Hepatocyte (in vitro differentiated cells): ENCODE measurements around the gene DDC. TPM values are rescaled to one million over a fixed set of nuclear protein-coding genes. Genes with fewer than 3 reads are reported as not detected.

ENCODE experiments used
- DNase-seq: peaks from one replicate; pipeline ENCODE4 v3.0.0-alpha.2; 2016; ENCODE audit warnings: low spot score
- H2AFZ ChIP-seq: fragments of 200-600 bp; sonication (generic); 2 replicates; pipeline ENCODE4 v1.6.0; 2016; ENCODE audit warnings: antibody characterized with exemption, mild to moderate bottlenecking
- H3K27ac ChIP-seq: fragments of 200-600 bp; sonication (generic); 2 replicates; pipeline ENCODE4 v1.5.1; 2016; ENCODE audit warnings: mild to moderate bottlenecking
- H3K27me3 ChIP-seq: fragments of 200-600 bp; sonication (generic); 2 replicates; pipeline ENCODE4 v1.6.1; 2016
- H3K36me3 ChIP-seq: fragments of 200-600 bp; sonication (generic); replicated peaks from 2 replicates; pipeline ENCODE4 v1.5.1; 2016; ENCODE audit warnings: low read depth; ENCODE audit not compliant: insufficient read depth
- H3K4me1 ChIP-seq: fragments of 200-600 bp; sonication (generic); 2 replicates; pipeline ENCODE4 v1.5.1; 2016; ENCODE audit warnings: mild to moderate bottlenecking, moderate library complexity; ENCODE audit not compliant: insufficient read depth
- H3K4me2 ChIP-seq: fragments of 200-600 bp; sonication (generic); 2 replicates; pipeline ENCODE4 v1.6.0; 2016
- H3K4me3 ChIP-seq: fragments of 200-600 bp; sonication (generic); 2 replicates; pipeline ENCODE4 v1.5.1; 2016; ENCODE audit warnings: mild to moderate bottlenecking
- H3K79me2 ChIP-seq: fragments of 200-600 bp; sonication (generic); 2 replicates; pipeline ENCODE4 v1.6.0; 2017; ENCODE audit warnings: mild to moderate bottlenecking
- H3K9me2 ChIP-seq: fragments of 200-600 bp; sonication (generic); replicated peaks from 2 replicates; pipeline ENCODE4 v1.6.0; 2017; ENCODE audit warnings: mild to moderate bottlenecking; ENCODE audit not compliant: insufficient read depth
- H3K9me3 ChIP-seq: fragments of 200-600 bp; sonication (generic); 2 replicates; pipeline ENCODE4 v1.5.1; 2016; ENCODE audit warnings: low read depth, mild to moderate bottlenecking
- H4K20me1 ChIP-seq: fragments of 200-600 bp; sonication (generic); 2 replicates; pipeline ENCODE4 v1.6.0; 2016; ENCODE audit warnings: mild to moderate bottlenecking; ENCODE audit not compliant: insufficient read depth, poor library complexity, severe bottlenecking
- CTCF ChIP-seq: fragments of 200-600 bp; sonication (generic); IDR thresholded peaks from 2 replicates; pipeline ENCODE4 v1.5.1; 2016; ENCODE audit warnings: antibody characterized with exemption, mild to moderate bottlenecking; ENCODE audit not compliant: poor library complexity
- EZH2 ChIP-seq: fragments of 200-600 bp; sonication (generic); IDR thresholded peaks from 2 replicates; pipeline ENCODE4 v1.6.1; 2016; ENCODE audit warnings: antibody characterized with exemption, mild to moderate bottlenecking, borderline replicate concordance
- EZH2phosphoT487 ChIP-seq: fragments of 200-600 bp; sonication (generic); IDR thresholded peaks from one replicate; pipeline ENCODE4 v1.6.1; 2018; ENCODE audit warnings: antibody characterized with exemption, mild to moderate bottlenecking, low read depth, moderate library complexity; ENCODE audit not compliant: unreplicated experiment, severe bottlenecking
- WGBS: methylation state at CpG from one replicate; pipeline ENCODE4 v1.1.6; 2016; ENCODE audit warnings: low lambda C conversion rate; ENCODE audit errors: missing lambda C conversion rate; 5-methylcytosine and 5-hydroxymethylcytosine counted together
- polyA plus RNA-seq: library from polyadenylated mRNA; unstranded; fragments of >200 nt; fragmentation: Nextera tagmentation; extraction: Ambion mirVana; gene quantifications from 2 replicates; pipeline ENCODE4 v1.2.1, GENCODE V29; 2016
- total RNA-seq: library from RNA; depleted of rRNA; stranded (reverse); fragments of >200 nt; gene quantifications from 2 replicates; pipeline ENCODE4 v1.2.3, GENCODE V29; 2014

DDC gene
- total and polyA plus RNA-seq, 2 experiments from 2014 or later: 42.4 to 56.1 TPM

GRCh38 chr7:50450590-50451032, 114.6 kb downstream of the DDC start:
- peak overlapping the region; percentile 93 for H3K4me2 ChIP-seq
- H3K27ac ChIP-seq: peak overlapping the region; percentile 80
- DNase-seq: no peak
- H3K9me2 ChIP-seq: no peaks in the 10 kb centered on the region
- peak overlapping the region; percentile 72 for H3K4me3 ChIP-seq
- no peak for TF ChIP-seq EZH2
- no peak for TF ChIP-seq CTCF
- no peaks in the 10 kb centered on the region for H4K20me1 ChIP-seq
- no peaks in the 10 kb centered on the region for H3K36me3 ChIP-seq
- H3K9me3 ChIP-seq: no peaks in the 10 kb centered on the region
- WGBS: 79% methylated on average over 31 of the region's 32 CpGs
- H2AFZ ChIP-seq: peak overlapping the region; percentile 85
- H3K79me2 ChIP-seq: peaks cover 6% of the 10 kb centered on the region
- H3K27me3 ChIP-seq: no peaks in the 10 kb centered on the region
- no peaks in the 10 kb centered on the region for H3K4me1 ChIP-seq

- no peaks in the 10 kb centered on the region for H4K20me1 ChIP-seq
- H3K9me2 ChIP-seq: no peaks in the 10 kb centered on the region
- peak within 1 kb of the TSS; percentile 85 for H2AFZ ChIP-seq
- 2% methylated on average over 60 of the region's 63 CpGs for WGBS
- DNase-seq: peak; percentile 82
- TF ChIP-seq CTCF (no peak), EZH2phosphoT487 (no peak), EZH2 (no peak)
- H3K79me2 ChIP-seq: peaks cover 6% of the 10 kb centered on the region
- no peaks in the 10 kb centered on the region for H3K36me3 ChIP-seq
- H3K27me3 ChIP-seq: no peaks in the 10 kb centered on the region
- no peaks in the 10 kb centered on the region for H3K4me1 ChIP-seq
- peak within 1 kb of the TSS; percentile 72 for H3K4me3 ChIP-seq
- peak within 1 kb of the TSS; percentile 93 for H3K4me2 ChIP-seq
- no peaks in the 10 kb centered on the region for H3K9me3 ChIP-seq
- H3K27ac ChIP-seq: peak within 1 kb of the TSS; percentile 80
Observed at GRCh38 chr7:50449881-50450589, 115.2 kb downstream of the DDC start, which contains the start of gene FIGNL1. Gene FIGNL1, minus strand, starts transcription at chr7:50450350. Its CDS starts 3,063 bp downstream, at chr7:50447287.

- peak overlapping the region; percentile 93 for H3K4me2 ChIP-seq
- peaks cover 6% of the 10 kb centered on the region for H3K79me2 ChIP-seq
- TF ChIP-seq EZH2phosphoT487 (no peak), CTCF (no peak), EZH2 (no peak)
- H2AFZ ChIP-seq: peak overlapping the region; percentile 85
- peak overlapping the region; percentile 80 for H3K27ac ChIP-seq
- peak overlapping the region; percentile 72 for H3K4me3 ChIP-seq
- no peaks in the 10 kb centered on the region for H4K20me1 ChIP-seq
- H3K9me3 ChIP-seq: no peaks in the 10 kb centered on the region
- no peaks in the 10 kb centered on the region for H3K4me1 ChIP-seq
- no peaks in the 10 kb centered on the region for H3K9me2 ChIP-seq
- H3K36me3 ChIP-seq: no peaks in the 10 kb centered on the region
- no peaks in the 10 kb centered on the region for H3K27me3 ChIP-seq
- whole genome bisulfite sequencing: 11% methylated on average over 5 of the region's 5 CpGs
- no peak for DNase-seq
Observed at GRCh38 chr7:50449501-50449880, 115.7 kb downstream of the DDC start.
